Upper lobe of right lung (tissue), 1 donor: Measurements from ENCODE around the gene CTDSP2. TPM values are rescaled to one million over a fixed set of nuclear protein-coding genes. Genes with fewer than 3 reads are reported as not detected.
"Not testable (repeated sequence)": the region's sequence is repeated elsewhere in the genome, so short reads cannot be mapped to it uniquely, and the experiment has no call there.

Source experiments
- ATAC-seq: fragments of 200-7000 bp; cut with Tn5 transposase; one replicate; pipeline ENCODE4 v1.9.1; 2020; ENCODE audit warnings: mild to moderate bottlenecking, moderate library complexity
- DNase-seq: peaks from one replicate; pipeline ENCODE4 v3.0.0-alpha.2; 2020
- H3K27ac ChIP-seq: fragments of 200-600 bp; one replicate; pipeline ENCODE4 v1.8.0; 2022
- H3K27me3 ChIP-seq: fragments of 200-600 bp; one replicate; pipeline ENCODE4 v1.8.0; 2022; ENCODE audit warnings: mild to moderate bottlenecking
- H3K36me3 ChIP-seq: fragments of 200-600 bp; one replicate; pipeline ENCODE4 v1.8.0; 2022
- H3K4me1 ChIP-seq: fragments of 200-600 bp; one replicate; pipeline ENCODE4 v1.8.0; 2022
- H3K4me3 ChIP-seq: fragments of 200-600 bp; one replicate; pipeline ENCODE4 v1.8.0; 2022; ENCODE audit warnings: mild to moderate bottlenecking
- H3K9me3 ChIP-seq: fragments of 200-600 bp; one replicate; pipeline ENCODE4 v1.8.0; 2022
- CTCF ChIP-seq: fragments of 200-600 bp; IDR thresholded peaks from one replicate; pipeline ENCODE4 v1.8.0; 2022; ENCODE audit warnings: antibody characterized with exemption
- intact Hi-C: fragments of 100-400 bp; cut with DNase I; formaldehyde crosslinking; loops from one replicate; pipeline ENCODE4 v1.11.0; 2022
- total RNA-seq: library from RNA; stranded (reverse); fragmentation: NEBNext Ultra II Directional; extraction: Animal tissue kit (Norgen Biotek cat#: 25700); gene quantifications from one replicate; pipeline ENCODE4 v1.2.1, GENCODE V29; 2021
- donor health status: DM: no; HTN: yes; CAD: no; lungs with severe emphysema.

Gene CTDSP2
- total RNA-seq, 1 donor from 2014 or later: 217 TPM

- TF ChIP-seq CTCF: no peak
- DNase-seq: peak; percentile 76
- intact Hi-C loops: no loop called here
- Histone ChIP-seq H3K27me3 (no peaks in the 10 kb centered on the region), H3K9me3 (no peaks in the 10 kb centered on the region), H3K4me1 (peaks cover 70% of the 10 kb centered on the region), H3K4me3 (peak overlapping the region; percentile 0), H3K27ac (peak overlapping the region; percentile 85), H3K36me3 (no peaks in the 10 kb centered on the region)
- peak; percentile 70 for ATAC-seq
Measured at GRCh38 chr12:57889500-57889989, 43.0 kb upstream of the CTDSP2 start.

GRCh38 chr12:57888409-57889157, 42.1 kb upstream of the CTDSP2 start:
- DNase-seq: peak; percentile 74
- Histone ChIP-seq H3K36me3 (no peaks in the 10 kb centered on the region), H3K4me3 (no peak overlapping the region), H3K27ac (peak overlapping the region; percentile 85), H3K27me3 (no peaks in the 10 kb centered on the region), H3K4me1 (peaks cover 60% of the 10 kb centered on the region), H3K9me3 (no peaks in the 10 kb centered on the region)
- intact Hi-C loops: no loop called here
- no peak for TF ChIP-seq CTCF
- peak; percentile 61 for ATAC-seq

- H3K27me3 ChIP-seq: no peaks in the 10 kb centered on the region
- H3K4me1 ChIP-seq: peaks cover 52% of the 10 kb centered on the region
- H3K9me3 ChIP-seq: no peaks in the 10 kb centered on the region
- H3K27ac ChIP-seq: peak overlapping the region; percentile 85
- ATAC-seq: peak; percentile 10
- DNase-seq: no peak
- no peaks in the 10 kb centered on the region for H3K36me3 ChIP-seq
- H3K4me3 ChIP-seq: no peak overlapping the region
- intact Hi-C loops: no loop called here
- no peak for TF ChIP-seq CTCF
Measured at GRCh38 chr12:57887631-57888408, 41.3 kb upstream of the CTDSP2 start.

- H3K27me3 ChIP-seq, intact Hi-C loops, H3K36me3 ChIP-seq, H3K4me3 ChIP-seq, DNase-seq, ATAC-seq, H3K9me3 ChIP-seq: not testable (repeated sequence)
- peaks cover 46% of the 10 kb centered on the region for H3K4me1 ChIP-seq
- H3K27ac ChIP-seq: peak overlapping the region; percentile 85
Measured at GRCh38 chr12:57886964-57887363, 40.4 kb upstream of the CTDSP2 start.

GRCh38 chr12:57886542-57886941, 40.0 kb upstream of the CTDSP2 start:
- H3K4me1 ChIP-seq: peaks cover 42% of the 10 kb centered on the region
- TF ChIP-seq CTCF: no peak
- H3K27ac ChIP-seq: peak overlapping the region; percentile 85
- no peak overlapping the region for H3K4me3 ChIP-seq
- DNase-seq (no peak), ATAC-seq (peak; percentile 32)
- no peaks in the 10 kb centered on the region for H3K9me3 ChIP-seq
- no peaks in the 10 kb centered on the region for H3K36me3 ChIP-seq
- H3K27me3 ChIP-seq: no peaks in the 10 kb centered on the region
- intact Hi-C loops: no loop called here

- Histone ChIP-seq H3K9me3 (no peaks in the 10 kb centered on the region), H3K27me3 (no peaks in the 10 kb centered on the region), H3K4me3 (no peak overlapping the region), H3K4me1 (peaks cover 29% of the 10 kb centered on the region), H3K27ac (no peak overlapping the region), H3K36me3 (no peaks in the 10 kb centered on the region)
- no peak for ATAC-seq
- no peak for DNase-seq
- TF ChIP-seq CTCF: no peak
- intact Hi-C loops: no loop called here
Measured at GRCh38 chr12:57885207-57885606, 38.7 kb upstream of the CTDSP2 start.
